GM19395 (cell line): Measurements from ENCODE around the gene SPHK2.
A peak's percentile ranks its signal among the peaks of the same experiment; 100 is the strongest.

ENCODE experiments used
- ATAC-seq: cut with Tn5 transposase; IDR thresholded peaks from one replicate; pipeline ENCODE4 v1.9.1; 2021; ENCODE audit warnings: mild to moderate bottlenecking, moderate library complexity; ENCODE audit not compliant: unreplicated experiment

Gene SPHK2

DNA sequence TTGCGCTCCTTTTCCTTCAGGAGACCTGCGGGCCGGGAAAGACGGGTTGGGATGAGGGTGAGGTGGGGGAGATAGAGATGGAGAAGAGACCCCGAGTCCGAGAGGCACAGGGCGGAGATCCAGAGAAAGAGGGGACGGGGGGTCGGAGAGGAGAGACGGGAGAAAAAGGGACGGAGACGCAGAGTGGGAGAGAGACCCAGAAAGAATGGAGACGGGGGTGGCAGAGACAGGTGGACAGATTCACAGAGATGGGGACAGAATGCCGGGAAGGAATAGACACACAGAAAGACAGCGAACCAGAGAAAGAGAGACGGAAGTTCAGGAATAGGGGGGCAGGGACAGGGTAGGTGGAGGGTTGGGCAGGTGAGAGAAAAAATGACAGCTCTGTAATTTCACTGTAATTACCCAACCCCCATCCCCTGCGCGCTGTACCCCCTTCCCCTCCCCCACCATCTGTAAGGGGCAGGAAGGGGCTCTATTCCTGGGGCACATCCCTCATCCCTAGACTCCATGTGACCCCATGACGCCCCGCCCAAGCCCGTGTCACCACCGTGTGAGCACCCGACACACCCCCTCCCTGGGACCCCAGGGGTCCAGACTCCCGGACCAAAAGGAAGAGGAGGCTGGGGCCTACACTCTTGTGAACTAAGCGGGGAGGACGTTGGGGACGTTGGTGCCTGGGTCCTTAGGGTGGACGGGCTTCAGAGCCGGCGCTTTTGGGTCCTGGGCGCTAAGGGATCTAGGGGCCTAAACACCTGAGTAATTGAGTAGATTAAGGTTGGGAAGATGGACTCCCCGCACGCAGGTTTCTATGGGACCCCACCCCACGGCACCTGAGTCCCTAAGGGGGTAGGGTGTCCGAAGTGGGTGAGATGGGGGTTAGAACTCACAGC is 16.9 kb downstream of the SPHK2 start:
- ATAC-seq, result no peak

DNA sequence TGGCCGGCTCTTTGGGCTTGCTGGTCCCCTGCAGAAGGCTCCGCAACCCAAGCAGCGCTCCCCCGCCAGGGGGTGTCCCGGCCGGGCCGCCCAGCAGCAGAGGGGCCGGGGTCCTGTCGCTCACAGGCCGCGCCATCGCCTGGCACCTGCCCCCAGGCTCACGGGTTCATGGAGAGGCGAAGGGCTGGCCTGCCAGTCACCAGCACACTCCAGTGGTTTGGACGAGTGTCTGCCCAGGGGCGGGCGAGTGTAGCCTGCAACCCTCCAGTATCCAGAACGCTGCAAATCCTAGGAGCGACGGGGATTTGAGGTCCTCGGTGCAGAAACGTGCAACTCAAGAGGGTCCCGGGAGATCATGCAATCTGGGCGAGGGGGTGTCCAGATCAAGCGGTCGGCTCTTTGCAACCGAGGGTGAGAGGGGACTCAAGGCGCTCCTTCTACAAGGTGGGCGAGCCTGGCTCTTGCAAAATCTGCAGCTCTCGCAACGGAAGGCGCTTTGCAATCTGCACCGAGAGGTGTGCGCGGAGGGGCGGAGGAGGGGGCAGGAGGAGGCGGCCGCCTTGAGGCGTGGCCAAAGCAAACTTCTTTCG is 17.6 kb downstream of the SPHK2 start, which contains the start of gene DBP:
Gene DBP (minus strand): TSS at position 521 of the 590 bp plus-strand sequence. CDS start 385 bp downstream, at position 136.
- peak; percentile 2 for ATAC-seq

DNA sequence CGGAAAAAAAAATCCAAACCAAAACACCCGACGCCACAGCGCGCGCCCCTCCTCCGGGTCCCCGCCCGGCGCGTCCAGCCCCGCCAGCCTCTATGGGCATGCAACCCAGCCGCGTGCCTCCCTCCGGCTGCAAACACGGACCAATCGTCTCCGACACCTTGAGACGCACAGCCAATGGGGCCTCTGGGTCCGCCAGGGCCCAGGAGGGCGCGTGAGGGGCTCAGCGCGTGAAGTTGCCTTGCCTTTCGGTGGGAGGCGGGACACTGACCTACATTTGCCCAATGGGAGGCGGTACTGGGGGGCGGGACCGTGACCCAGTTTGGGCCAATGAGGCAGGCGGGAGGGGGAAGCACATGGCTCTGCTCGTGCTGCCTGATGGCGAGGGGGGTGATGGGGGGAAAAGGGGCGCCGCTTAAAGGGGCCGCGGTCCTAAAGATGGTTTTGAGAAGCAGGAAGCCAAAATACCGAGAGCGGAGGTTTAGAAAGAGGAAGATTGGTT is 18.2 kb downstream of the SPHK2 start:
- peak; percentile 66 for ATAC-seq

DNA sequence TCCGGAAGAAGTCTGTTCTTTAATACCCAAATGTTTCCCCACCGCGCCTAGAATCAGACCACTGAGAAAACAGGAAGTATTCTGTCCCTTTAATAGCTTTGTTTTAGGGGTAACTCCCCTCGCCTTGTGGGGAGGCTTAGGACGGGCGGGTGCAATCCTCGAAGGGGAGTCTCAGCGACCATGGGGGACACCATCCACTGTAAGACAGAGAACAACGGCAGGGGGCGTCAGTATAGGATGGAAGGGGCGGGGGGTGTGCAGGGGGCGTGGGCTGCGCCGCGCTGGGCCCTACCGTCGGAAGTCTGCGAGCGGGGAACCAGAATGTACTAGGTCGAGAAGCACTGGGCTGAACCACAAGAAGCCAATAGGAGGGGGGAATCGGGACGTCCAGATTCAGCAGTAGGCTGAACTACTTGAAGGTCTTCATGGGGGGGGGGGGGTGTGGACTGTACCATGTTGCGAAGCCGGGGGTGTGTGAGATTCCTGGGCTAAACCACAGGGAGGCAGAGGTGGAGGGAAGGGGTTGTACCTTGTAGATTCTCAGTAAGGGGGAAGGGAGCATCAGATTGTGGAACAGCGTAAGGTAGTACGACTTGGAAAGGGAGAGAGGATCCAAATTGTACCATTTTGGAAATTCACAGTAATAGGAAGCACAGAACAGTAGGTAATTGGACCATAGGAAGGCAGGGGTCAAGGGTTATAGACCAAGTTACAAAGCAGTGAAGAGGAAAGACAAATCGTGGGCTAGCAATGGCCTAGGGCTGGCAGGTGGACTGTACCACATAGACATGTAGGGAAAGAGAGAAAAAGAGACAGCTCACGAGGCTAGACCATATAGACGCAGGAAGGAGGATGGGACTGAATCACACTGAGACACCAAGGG is 18.9 kb downstream of the SPHK2 start:
- ATAC-seq, result peak; percentile 18

DNA sequence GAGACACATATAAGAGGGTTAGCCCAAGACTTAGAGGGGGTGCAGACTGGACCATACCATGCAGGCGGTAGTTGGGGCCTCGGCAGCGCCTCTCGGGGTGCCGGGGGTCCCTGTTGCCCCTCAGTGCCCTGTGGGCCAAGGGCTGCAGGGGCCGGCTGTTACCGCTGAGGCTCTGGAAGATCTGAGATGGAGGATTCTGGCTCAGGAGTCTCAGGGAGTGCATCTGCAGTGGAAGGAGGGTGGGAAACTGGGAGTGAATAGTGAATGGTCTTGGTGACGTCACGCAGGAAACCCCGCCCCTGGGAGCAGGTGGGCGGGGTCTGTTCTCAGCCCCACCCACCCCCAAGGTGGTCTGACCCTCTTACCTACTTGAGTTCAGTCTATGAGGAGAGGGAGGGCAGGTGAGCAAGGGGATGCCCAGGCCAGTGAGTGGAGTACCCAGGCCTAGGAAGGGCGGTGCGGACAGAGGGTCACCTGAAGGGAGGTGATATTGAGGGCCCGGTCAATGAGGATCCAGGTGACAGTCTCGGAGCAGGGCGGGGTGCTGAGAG is 19.6 kb downstream of the SPHK2 start:
- ATAC-seq, result no peak

DNA sequence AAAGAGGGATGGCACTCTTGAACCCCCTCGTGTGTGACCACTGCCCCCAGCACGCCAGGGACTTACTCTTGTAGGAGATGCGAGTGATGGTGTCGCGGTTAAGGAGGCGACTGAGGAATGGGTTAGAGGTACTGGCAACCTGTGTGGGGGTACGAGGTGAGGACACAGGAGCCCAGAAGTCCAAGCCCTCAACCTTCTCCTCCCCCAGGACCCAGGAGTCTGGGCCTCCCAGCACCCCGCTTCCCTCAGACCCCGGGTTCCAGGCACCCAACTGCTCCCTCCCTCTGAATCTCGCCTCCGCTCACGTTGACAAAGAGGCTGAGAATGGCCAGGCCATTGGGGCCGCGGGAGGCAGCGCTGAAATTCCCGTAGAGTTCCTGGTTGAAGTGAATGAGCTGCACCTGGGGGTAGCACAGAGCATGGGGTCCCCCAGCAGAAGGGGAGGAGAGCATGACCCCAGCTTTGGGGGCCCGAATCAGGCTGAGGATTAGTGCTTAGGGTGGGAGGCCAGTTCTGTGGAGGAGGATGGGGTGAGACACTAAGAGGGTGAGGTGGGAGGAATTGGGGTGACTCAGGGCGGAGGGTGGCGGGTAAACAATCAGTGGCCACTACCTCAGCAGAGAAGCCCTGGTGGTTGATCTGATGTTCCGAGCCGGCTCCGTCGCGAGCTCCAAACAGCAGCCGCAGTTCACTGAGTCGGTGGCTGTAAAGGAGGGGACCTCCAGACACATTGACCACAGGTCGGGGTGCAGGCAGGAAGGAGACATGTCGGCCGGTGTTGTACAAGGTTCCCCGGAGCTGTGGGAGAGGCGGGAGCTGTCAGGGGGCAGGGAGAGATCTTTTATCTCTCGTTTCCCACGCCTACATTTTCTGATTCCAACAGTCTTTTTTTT is 20.4 kb downstream of the SPHK2 start:
- ATAC-seq, result no peak

DNA sequence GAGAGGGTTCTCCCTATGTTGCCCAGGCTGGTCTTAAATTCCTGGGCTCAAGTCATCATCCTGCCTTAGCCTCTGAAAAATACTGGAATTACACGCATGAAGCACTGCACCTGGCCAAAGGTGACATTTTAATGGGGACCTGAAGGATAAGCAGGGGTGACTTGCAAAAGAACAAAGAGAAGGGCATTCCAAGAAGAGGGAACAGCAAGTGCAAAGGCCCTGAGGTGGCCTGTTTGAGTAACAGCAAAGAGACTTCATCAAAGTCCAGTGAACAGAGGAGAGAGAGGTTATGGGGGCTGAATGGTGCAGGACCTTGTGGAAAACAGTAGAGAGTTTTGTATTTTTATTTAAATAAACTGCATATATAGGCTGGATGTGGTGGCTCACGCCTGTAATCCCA is 22.5 kb downstream of the SPHK2 start:
- no peak for ATAC-seq

DNA sequence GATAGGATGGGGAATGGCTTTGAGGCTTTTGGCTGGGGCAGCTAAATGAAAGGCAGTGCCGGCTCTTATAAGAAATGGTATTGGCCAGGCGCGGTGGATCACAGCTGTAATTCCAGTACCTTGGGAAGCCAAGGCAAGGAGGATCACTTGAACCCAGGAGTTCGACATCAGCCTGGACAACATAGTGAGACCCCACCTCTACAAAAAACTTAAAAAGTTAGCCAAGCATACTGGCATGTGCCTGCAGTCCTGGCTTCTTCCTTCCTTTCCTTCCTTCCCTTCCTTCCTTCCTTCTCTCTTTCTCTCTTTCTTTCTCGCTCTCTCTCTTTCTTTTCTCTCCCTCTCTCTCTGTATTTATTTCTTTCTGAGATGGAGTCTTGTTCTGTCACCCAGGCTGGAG is 23.6 kb downstream of the SPHK2 start:
- ATAC-seq, result no peak

DNA sequence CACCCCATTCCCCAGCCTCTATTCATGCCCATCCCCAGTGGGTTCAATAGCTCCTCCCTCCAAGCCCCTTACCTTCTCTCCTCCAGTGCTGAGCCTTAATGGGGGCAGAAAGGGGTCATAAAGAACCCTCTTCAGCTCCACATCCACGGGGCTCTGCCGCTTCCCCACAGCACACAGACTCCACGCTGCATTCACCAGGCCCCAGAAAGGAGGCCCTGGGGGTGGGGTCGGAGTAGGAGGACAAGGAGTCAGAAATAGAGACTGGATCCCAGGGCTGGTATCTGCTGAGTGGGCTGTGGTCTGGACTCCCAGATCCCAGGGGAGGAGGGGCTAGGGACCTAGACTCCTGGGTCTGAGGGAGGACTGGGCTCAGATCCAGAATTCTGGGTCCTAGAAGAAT is 25.0 kb downstream of the SPHK2 start:
- ATAC-seq, result no peak

DNA sequence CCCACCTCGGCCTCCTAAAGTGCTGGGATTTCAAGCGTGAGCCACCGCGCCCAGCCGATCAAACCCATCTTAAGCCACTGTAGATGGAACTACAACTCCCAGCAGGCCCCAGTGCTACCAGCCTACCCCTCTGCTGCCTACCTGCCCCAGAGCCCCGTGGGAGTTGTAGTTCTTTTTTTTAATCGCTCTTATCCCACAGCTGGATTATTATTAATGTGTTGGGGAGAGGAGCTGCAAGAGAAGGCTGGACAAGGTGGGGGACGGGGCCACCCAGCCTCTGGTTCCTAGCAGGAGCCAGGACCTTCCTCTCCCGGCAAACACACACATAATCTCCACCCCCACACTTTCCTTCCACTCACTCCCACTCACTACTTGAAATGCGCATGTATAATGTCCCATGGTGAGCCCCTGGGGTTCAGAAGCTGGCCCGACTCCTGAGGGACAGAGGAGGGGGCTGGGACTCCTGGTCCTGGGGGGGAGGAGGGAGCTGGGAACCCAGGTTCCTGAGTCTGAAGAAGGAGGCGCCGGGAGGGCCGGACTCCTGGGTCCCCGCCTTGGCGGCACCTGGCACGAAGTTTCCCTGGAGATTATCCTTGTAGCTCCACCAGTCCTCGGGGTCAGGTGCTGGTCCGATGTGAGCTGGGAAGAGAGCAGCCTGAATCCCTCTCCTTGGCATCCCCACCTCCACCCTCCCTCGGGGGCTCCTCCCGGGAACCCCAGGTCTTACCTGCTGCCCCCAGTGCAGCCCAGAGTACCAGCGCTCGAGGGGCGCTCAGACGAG is 25.7 kb downstream of the SPHK2 start:
- ATAC-seq, result peak; percentile 55

DNA sequence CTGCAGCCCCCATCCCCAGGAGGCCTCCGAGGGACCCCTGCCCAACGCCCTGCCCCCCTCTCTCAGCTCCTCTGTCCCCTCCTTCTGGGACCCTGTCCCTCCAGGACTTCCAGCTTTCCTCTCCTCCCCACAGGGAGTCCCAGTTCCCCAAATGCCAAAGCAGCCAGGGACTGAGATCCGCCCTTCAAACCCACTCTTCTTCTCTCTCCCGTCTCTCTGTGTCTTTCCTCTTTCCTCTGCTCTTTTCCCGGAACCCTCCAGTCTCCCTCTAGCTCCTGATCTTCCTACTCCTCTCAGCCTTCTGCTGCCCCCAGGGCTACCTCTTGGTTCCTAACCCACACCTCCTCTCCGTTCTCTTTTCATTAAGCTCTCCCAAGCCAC is 26.3 kb downstream of the SPHK2 start:
- no peak for ATAC-seq

DNA sequence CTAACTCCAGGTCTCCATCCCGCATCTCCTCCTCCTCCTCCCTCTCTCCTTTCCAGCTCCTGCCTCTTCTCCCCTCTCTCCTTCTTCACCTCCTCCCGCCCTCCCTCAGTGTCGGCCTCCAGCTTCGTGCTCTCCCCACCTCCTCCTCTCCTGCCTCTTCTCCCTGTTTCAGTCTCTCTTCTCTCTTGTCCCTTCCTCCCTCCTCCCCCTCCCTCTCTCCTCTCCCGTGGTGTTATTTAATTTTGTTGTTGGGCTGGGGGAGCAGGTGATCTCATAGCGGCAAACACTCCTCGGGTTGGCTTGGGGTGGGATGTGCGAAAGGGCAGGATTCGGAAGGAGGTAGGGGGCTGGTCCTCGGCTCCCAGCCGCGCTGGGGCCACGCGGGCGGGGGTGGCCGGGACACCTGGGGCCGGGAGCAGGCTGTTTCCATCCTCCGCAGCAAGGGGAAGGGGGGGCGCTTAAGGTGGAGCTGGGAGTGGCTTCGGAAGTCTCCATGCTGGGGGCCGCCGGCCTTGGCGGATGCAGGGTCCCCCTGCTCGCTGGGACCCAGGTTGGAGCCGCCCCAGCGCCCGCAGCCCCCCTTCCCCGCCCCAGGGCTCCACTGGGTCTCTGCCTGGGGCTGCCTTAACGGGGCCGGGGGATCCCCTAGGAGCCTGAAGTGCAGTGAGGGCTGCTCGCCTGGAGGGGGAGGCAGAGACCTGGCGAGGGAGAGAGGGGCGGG is 26.9 kb downstream of the SPHK2 start, which contains the start of gene CA11:
Gene CA11 (minus strand): TSS at position 187 of the 721 bp plus-strand sequence. CDS start 555 bp downstream, outside the sequence.
- ATAC-seq, result peak; percentile 70

DNA sequence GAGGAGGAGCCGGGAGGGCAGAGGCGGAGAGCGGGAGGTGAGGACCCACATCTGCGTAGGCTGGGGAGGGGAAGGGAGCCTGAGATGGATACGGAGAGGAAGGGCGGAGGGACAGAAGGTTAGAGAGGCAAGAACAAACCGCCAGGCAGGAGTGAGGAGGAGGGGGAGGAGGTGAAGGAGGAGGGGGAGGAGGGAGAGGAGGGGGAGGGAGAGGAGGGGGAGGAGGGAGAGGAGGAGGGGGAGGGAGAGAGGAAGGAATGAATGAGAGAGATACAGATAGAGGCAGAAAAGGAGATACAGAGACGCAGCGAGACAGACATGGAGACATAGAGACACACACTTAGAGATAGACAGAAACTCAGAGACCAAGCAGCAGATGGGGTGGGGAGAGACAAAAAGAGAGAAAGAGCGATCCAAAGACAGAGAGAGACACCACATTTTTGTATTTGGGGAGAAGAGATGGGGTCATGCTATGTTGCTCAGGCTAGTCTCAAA is 27.5 kb downstream of the SPHK2 start:
- ATAC-seq, result no peak

DNA sequence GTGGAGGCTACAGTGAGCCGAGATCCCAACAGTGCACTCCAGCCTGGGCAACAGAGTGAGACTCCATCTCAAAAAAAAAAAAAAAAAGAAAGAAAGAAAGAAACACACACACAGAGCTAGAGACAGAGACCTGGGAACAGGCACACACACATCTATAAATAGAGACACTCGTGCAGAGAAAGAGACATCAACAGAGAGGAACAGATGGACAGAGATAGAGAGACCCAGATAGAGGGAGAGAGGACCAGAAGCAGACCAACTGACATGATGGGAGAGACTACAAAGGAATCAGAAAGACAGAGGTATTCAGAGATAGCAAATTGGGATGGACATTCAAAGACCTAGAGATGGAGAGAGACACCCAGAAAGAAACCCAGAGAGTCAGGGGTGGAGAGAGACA is 28.8 kb downstream of the SPHK2 start:
- ATAC-seq, result no peak

DNA sequence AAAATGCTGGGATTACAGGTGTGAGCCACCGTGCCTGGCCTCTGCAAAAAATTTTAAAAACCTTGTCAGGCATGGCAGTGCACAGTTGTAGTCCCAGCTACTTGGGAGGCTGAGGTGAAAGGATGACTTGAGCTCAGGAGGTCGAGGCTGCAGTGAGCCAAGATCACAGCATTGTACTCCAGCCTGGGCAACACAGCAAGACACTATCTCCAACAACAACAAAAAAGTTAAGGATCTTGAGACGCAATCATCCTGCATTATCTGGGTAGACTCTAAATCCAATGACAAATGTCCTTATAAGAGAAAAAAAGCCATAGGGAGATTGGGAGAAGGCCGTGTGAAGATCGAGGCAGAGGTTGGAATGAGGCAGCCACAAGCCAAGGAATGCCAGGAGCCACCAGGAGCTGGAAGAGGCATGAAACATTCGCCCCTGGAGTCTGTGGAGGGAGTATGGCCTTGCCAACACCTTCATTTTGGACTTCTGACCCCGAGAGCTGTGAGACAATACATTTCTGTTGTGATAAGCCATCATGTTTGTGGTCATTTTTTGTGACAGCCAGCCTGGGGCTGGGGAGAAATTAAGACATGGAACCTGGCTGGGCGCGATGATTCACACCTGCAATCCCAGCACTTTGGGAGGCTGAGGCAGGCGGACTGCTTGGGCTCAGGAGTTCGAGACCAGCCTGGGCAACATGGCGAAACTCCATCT is 31.8 kb downstream of the SPHK2 start:
- no peak for ATAC-seq

DNA sequence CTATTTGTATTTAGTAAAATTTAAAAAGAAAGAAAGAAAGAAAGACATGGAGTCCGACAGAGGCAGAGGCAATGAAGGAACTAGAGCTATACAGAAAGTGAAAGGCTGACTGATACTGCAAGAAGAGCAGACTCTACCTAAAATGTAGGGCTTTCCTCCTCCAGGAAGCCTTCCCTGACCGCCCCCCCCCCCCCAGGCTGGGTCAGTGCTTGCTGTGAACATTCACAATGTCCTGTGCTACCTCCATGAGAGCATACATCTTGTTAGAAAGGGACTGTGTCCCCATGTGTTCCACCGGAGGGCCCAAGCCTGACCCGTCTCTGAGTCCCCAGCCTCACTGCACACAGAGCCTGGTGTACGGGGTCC is 32.4 kb downstream of the SPHK2 start:
- no peak for ATAC-seq

DNA sequence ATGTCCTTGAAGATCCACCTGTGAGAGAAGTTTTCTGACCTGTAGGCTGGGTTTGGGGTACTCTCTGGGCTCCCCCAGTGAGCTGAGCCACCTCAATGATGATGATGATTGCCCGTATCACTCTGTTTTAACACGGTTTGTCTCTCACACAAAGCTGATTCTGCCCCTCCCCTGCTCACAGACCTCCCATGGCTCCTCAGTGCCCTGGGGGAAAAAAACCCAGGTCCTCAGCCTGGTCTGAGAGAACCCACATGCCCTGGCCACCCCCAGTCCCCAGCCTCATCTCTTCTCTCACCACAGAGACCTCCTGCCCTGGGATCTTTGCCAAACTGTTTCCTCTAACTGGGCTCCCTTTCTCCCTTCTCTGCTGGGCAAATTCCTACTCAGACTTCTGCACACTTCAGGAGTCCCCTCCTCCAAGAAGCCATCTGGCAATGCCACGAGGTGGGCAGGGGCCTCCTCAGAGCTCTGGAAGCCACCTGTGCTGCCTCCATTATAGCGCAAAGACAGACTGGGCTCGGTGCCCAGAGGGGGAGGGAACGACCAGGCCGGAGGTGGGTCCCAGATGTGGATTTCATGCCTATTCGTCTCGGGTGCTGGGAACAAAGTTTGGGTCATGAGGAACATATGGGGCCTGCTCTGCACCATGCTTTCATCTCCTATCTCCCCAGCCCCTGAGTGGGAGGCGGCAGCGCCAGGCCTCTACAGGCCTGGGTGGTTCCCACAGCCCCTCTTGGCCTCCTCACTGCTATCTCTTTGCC is 35.2 kb downstream of the SPHK2 start:
- ATAC-seq, result no peak
